Upper lobe of right lung (tissue), 1 donor: ENCODE measurements around the gene PDZK1IP1. TPM values are rescaled to one million over a fixed set of nuclear protein-coding genes. Genes with fewer than 3 reads are reported as not detected.
A peak's percentile ranks its signal among the peaks of the same experiment; 100 is the strongest.
"Not testable (repeated sequence)": the region's sequence is repeated elsewhere in the genome, so short reads cannot be mapped to it uniquely, and the experiment has no call there.

Experiments used
- ATAC-seq: fragments of 200-7000 bp; cut with Tn5 transposase; one replicate; pipeline ENCODE4 v1.9.1; 2020; ENCODE audit warnings: mild to moderate bottlenecking, moderate library complexity
- DNase-seq: peaks from one replicate; pipeline ENCODE4 v3.0.0-alpha.2; 2020
- H3K27ac ChIP-seq: fragments of 200-600 bp; one replicate; pipeline ENCODE4 v1.8.0; 2022
- H3K27me3 ChIP-seq: fragments of 200-600 bp; one replicate; pipeline ENCODE4 v1.8.0; 2022; ENCODE audit warnings: mild to moderate bottlenecking
- H3K36me3 ChIP-seq: fragments of 200-600 bp; one replicate; pipeline ENCODE4 v1.8.0; 2022
- H3K4me1 ChIP-seq: fragments of 200-600 bp; one replicate; pipeline ENCODE4 v1.8.0; 2022
- H3K4me3 ChIP-seq: fragments of 200-600 bp; one replicate; pipeline ENCODE4 v1.8.0; 2022; ENCODE audit warnings: mild to moderate bottlenecking
- H3K9me3 ChIP-seq: fragments of 200-600 bp; one replicate; pipeline ENCODE4 v1.8.0; 2022
- intact Hi-C: fragments of 100-400 bp; cut with DNase I; formaldehyde crosslinking; loops from one replicate; pipeline ENCODE4 v1.11.0; 2022
- total RNA-seq: library from RNA; stranded (reverse); fragmentation: NEBNext Ultra II Directional; extraction: Animal tissue kit (Norgen Biotek cat#: 25700); gene quantifications from one replicate; pipeline ENCODE4 v1.2.1, GENCODE V29; 2021
- TF ChIP-seq, protein P1 (sequence below): fragments of 200-600 bp; IDR thresholded peaks from one replicate; pipeline ENCODE4 v1.8.0; 2022; ENCODE audit warnings: antibody characterized with exemption
- donor health status: DM: no; HTN: yes; CAD: no; lungs with severe emphysema.

The PDZK1IP1 gene
- total RNA-seq, 1 donor from 2014 or later = 41.2 TPM

DNA sequence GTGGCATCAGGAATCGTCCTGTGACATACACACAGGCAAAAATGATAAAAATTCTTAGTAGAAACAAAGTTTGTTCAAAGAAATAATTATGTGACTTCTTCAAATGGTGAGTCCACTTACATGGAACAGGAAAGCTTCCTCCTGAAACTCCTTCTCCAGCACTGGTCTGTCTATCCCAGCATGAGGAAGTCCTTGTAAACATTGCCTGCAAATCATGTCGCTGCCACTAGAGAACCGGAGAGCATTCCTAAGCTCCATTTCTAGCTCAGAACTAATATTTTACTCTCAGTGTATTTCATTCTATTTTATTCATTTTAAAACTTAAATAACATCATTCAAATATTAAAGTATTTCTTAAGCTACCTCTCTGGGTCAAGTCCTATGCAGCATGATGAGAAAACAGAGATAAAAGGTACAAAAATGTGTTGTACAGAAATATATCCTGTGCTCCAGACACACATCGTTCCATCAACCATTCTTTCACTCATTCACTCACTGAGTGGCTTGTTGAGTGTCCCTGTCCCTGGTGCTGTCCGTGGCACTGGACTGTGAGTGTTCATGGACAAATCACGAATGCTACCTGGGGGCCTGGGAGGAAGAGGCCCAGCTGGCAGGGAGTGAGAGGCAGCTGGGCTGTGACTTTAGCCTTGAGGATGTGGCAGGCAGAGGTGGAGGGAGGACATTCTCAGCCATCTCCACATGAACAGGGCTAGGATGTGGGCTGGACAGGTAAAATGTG lies 42.6 kb downstream of the PDZK1IP1 start:
- ATAC-seq (no peak), DNase-seq (peak; percentile 43)
- Histone ChIP-seq H3K27ac (no peak overlapping the region), H3K9me3 (no peaks in the 10 kb centered on the region), H3K4me1 (no peaks in the 10 kb centered on the region), H3K4me3 (no peak overlapping the region), H3K36me3 (no peaks in the 10 kb centered on the region), H3K27me3 (no peaks in the 10 kb centered on the region)
- TF ChIP-seq, protein P1, sequence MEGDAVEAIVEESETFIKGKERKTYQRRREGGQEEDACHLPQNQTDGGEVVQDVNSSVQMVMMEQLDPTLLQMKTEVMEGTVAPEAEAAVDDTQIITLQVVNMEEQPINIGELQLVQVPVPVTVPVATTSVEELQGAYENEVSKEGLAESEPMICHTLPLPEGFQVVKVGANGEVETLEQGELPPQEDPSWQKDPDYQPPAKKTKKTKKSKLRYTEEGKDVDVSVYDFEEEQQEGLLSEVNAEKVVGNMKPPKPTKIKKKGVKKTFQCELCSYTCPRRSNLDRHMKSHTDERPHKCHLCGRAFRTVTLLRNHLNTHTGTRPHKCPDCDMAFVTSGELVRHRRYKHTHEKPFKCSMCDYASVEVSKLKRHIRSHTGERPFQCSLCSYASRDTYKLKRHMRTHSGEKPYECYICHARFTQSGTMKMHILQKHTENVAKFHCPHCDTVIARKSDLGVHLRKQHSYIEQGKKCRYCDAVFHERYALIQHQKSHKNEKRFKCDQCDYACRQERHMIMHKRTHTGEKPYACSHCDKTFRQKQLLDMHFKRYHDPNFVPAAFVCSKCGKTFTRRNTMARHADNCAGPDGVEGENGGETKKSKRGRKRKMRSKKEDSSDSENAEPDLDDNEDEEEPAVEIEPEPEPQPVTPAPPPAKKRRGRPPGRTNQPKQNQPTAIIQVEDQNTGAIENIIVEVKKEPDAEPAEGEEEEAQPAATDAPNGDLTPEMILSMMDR = no peak
- intact Hi-C loops = no loop called here

DNA sequence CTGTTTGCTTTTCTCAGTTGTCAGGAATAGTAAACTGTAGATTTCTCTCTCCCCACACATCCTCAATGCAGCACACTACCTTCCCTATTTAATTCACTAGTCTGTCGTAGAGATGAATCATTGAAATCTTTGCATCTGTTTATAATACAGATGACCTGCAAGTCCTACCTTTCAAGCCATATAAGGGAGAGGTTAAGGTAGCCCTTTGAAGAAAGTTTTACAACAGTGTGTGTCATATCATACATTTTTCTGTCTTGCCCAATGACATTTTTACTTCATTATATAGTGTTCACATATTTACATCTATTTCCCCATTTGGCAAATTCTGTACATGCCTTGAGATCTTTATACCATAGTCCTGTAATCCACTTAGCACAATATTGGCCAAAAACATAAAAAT lies 43.3 kb downstream of the PDZK1IP1 start:
- H3K27ac ChIP-seq, H3K27me3 ChIP-seq, H3K4me3 ChIP-seq, DNase-seq, H3K36me3 ChIP-seq, H3K9me3 ChIP-seq, H3K4me1 ChIP-seq, intact Hi-C loops, ATAC-seq: not testable (repeated sequence)

- H3K9me3 ChIP-seq, H3K4me3 ChIP-seq, H3K27ac ChIP-seq, H3K4me1 ChIP-seq, H3K36me3 ChIP-seq, H3K27me3 ChIP-seq, intact Hi-C loops: not testable (repeated sequence)
- ATAC-seq (peak; percentile 74), DNase-seq (peak; percentile 48)
- TF ChIP-seq, protein P1 = peak; percentile 42
These were observed 46.2 kb downstream of the PDZK1IP1 start for GRCh38 chr1:47143654-47144053.

- DNase-seq, H3K4me3 ChIP-seq, H3K4me1 ChIP-seq, H3K36me3 ChIP-seq, H3K9me3 ChIP-seq, H3K27me3 ChIP-seq, H3K27ac ChIP-seq, ATAC-seq, intact Hi-C loops: not testable (repeated sequence)
These were observed 49.5 kb downstream of the PDZK1IP1 start for GRCh38 chr1:47140358-47140757.

GRCh38 chr1:47137925-47138615 lies 51.8 kb downstream of the PDZK1IP1 start:
- H3K27me3 ChIP-seq = no peaks in the 10 kb centered on the region
- TF ChIP-seq, protein P1 = no peak
- H3K27ac ChIP-seq = no peak overlapping the region
- ATAC-seq (no peak), DNase-seq (no peak)
- no peaks in the 10 kb centered on the region for H3K4me1 ChIP-seq
- intact Hi-C loops = no loop called here
- H3K36me3 ChIP-seq = no peaks in the 10 kb centered on the region
- no peaks in the 10 kb centered on the region for H3K9me3 ChIP-seq
- H3K4me3 ChIP-seq = no peak overlapping the region

GRCh38 chr1:47137198-47137597 lies 52.6 kb downstream of the PDZK1IP1 start, which contains the start of gene CYP4A22:
Gene CYP4A22 (plus strand): TSS chr1:47137441. CDS start chr1:47137486, 45 bp downstream.
- no peak within 1 kb of the TSS for H3K4me3 ChIP-seq
- ATAC-seq (peak; percentile 13), DNase-seq (peak; percentile 50)
- no peaks in the 10 kb centered on the region for H3K4me1 ChIP-seq
- intact Hi-C loops = no loop called here
- no peaks in the 10 kb centered on the region for H3K9me3 ChIP-seq
- TF ChIP-seq, protein P1 = no peak
- H3K36me3 ChIP-seq = no peaks in the 10 kb centered on the region
- no peak within 1 kb of the TSS for H3K27ac ChIP-seq
- no peaks in the 10 kb centered on the region for H3K27me3 ChIP-seq

Other genes starting within 250 kb of the PDZK1IP1 start
- gene CYP4A11, start 248.6 kb downstream of the PDZK1IP1 start, total RNA-seq = not detected
- 6.8 TPM for gene CYP4X1, start 166.4 kb downstream of the PDZK1IP1 start, total RNA-seq
- 2.1 TPM for gene CYP4Z1, start 122.8 kb downstream of the PDZK1IP1 start, total RNA-seq
- gene CYP4A22, start 52.6 kb downstream of the PDZK1IP1 start, total RNA-seq = not detected
- gene TAL1, start 42.2 kb upstream of the PDZK1IP1 start, total RNA-seq = 18.3 TPM
- 1.7 TPM for gene STIL, start 124.1 kb upstream of the PDZK1IP1 start, total RNA-seq
- 127 TPM for gene CMPK1, start 143.8 kb upstream of the PDZK1IP1 start, total RNA-seq
- gene FOXE3, start 226.2 kb upstream of the PDZK1IP1 start, total RNA-seq = not detected
- 0.35 TPM for gene FOXD2, start 248.0 kb upstream of the PDZK1IP1 start, total RNA-seq